Activated naive CD4-positive, alpha-beta T cell treated with anti-CD3 and anti-CD28 coated beads for 36 hours (primary cell): Measurements from ENCODE around the gene NCOA1. TPM values are rescaled to one million over a fixed set of nuclear protein-coding genes. Genes with fewer than 3 reads are reported as not detected.
"Not testable (repeated sequence)": the region's sequence is repeated elsewhere in the genome, so short reads cannot be mapped to it uniquely, and the experiment has no call there.

Experiments
- CTCF ChIA-PET: fragments of 350-600 bp; sonication (Branson Sonifier 250); formaldehyde crosslinking; loops from one replicate; lab custom pipeline; 2021; ENCODE audit warnings: antibody characterized with exemption; lab: Charles Lee
- DNase-seq: peaks from one replicate; pipeline ENCODE4 v3.0.0-alpha.2; 2020
- H3K27ac Mint-ChIP-seq: one replicate; pipeline ENCODE4 v1.8.0; 2021; ENCODE audit warnings: mild to moderate bottlenecking, mixed read lengths
- H3K27me3 Mint-ChIP-seq: one replicate; pipeline ENCODE4 v1.8.0; 2021; ENCODE audit warnings: low read depth, mixed read lengths
- H3K36me3 Mint-ChIP-seq: one replicate; pipeline ENCODE4 v1.8.0; 2021; ENCODE audit warnings: low read depth, mixed read lengths
- H3K4me1 Mint-ChIP-seq: one replicate; pipeline ENCODE4 v1.8.0; 2021; ENCODE audit warnings: low read depth, mixed read lengths
- H3K4me3 Mint-ChIP-seq: one replicate; pipeline ENCODE4 v1.8.0; 2021; ENCODE audit warnings: mild to moderate bottlenecking, moderate library complexity, mixed read lengths
- H3K9me3 Mint-ChIP-seq: one replicate; pipeline ENCODE4 v1.8.0; 2021; ENCODE audit warnings: mixed read lengths
- intact Hi-C: fragments of 100-400 bp; cut with micrococcal nuclease; formaldehyde crosslinking; loops from one replicate; pipeline ENCODE4 v1.15.1; 2023
- total RNA-seq, 2 experiments: library from RNA; stranded (reverse); gene quantifications; one replicate each; pipeline ENCODE4 v1.2.3, GENCODE V29; 2021

NCOA1 gene
- total RNA-seq, 2 experiments from 2014 or later: 14.0 to 15.4 TPM

GRCh38 chr2:24592441-24593100, 101.5 kb downstream of the NCOA1 start:
- Mint-ChIP-seq H3K27me3 (no peaks in the 10 kb centered on the region), H3K36me3 (peaks cover 12% of the 10 kb centered on the region), H3K4me3 (no peak overlapping the region), H3K4me1 (peaks cover 5% of the 10 kb centered on the region), H3K9me3 (no peaks in the 10 kb centered on the region), H3K27ac (no peak overlapping the region)
- no peak for DNase-seq
- intact Hi-C loops: no loop called here
- CTCF ChIA-PET: interaction anchor here (0.6 to 1.9 kb wide), 3 partner anchors 13 to 171 kb away, joined by 3 to 5 read pairs (median 4); no protein-coding TSS in a partner anchor

DNA sequence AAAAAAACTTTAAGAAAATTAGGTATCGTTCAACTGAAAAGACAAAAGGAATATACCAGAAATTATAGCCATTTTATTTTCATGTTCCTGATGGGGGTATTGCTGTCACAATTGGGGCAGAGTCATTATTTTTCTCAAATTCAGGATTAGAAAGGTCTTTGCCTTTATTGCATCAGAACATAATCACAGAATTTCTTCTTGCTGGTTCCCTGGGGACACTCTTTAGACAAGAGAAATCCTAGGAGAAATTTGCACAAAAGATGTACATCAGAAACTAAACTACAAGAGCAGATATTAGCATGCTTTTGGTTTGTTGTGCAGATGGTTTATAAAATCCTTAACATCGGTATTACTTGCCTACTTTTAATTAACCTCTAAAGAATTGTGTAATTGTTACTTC, 103.2 kb downstream of the NCOA1 start:
- intact Hi-C loops: no loop called here
- CTCF ChIA-PET: interaction anchor here (0.6 kb wide), 1 partner anchor 13 kb away, joined by 3 read pairs; no protein-coding TSS in a partner anchor
- Mint-ChIP-seq H3K4me1 (peaks cover 2% of the 10 kb centered on the region), H3K4me3 (no peak overlapping the region), H3K9me3 (no peaks in the 10 kb centered on the region), H3K36me3 (no peaks in the 10 kb centered on the region), H3K27ac (no peak overlapping the region), H3K27me3 (no peaks in the 10 kb centered on the region)
- no peak for DNase-seq

DNA sequence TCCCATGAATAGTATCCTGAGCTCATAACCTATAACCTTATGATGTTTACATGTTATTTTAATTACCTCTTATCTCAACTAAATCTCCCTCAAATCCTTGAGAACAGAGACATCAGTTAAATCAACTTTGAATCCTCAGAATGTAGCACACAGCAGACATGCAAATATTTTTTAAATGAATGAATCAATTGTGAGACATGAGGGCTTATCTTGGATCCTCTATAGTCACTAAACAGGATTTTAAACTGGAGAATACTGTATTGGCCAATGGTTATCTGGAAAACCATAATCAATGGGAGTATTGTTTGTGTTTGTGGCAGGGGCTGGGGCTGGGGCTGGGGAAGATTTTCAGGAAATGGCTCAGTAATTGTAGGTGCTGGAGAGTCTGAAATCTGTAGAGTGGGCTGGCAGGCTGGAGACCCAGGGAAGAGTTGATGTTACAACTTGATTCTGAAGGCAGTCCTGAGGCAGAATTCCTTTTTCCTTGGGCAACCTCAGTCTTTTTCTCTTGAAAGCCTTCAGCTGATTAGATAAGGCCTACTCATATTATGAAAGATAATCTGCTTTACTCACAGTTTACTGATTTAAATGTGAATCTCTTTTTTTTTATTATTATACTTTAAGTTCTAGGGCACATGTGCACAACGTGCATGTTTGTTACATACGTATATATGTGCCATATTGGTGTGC, 106.3 kb downstream of the NCOA1 start:
- no peak for DNase-seq
- Mint-ChIP-seq H3K27ac (no peak overlapping the region), H3K36me3 (peaks cover 4% of the 10 kb centered on the region), H3K27me3 (no peaks in the 10 kb centered on the region), H3K4me1 (peaks cover 2% of the 10 kb centered on the region), H3K9me3 (peaks cover 2% of the 10 kb centered on the region), H3K4me3 (no peak overlapping the region)
- intact Hi-C loops: no loop called here
- CTCF ChIA-PET: no interaction called here

DNA sequence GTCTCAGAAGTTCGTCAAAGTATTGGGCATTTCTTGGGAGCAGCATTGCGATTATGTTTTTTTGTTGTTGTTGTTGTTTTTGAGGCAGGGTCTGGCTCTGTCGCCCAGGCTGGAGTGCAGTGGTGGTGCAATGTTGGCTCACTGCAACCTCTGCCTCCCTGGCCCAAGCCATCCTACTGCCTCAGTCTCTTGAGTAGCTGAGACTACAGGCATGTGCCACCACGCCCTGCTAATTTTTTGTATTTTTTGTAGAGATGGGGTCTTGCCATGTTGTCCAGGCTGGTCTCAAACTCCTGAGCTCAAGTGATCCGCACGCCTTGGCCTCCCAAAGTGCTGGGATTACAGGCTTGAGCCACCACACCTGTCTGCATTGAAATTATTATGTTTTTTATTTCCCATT, 109.1 kb downstream of the NCOA1 start:
- intact Hi-C loops, DNase-seq, H3K36me3 Mint-ChIP-seq, H3K27ac Mint-ChIP-seq, H3K9me3 Mint-ChIP-seq, CTCF ChIA-PET, H3K4me1 Mint-ChIP-seq, H3K4me3 Mint-ChIP-seq, H3K27me3 Mint-ChIP-seq: not testable (repeated sequence)

DNA sequence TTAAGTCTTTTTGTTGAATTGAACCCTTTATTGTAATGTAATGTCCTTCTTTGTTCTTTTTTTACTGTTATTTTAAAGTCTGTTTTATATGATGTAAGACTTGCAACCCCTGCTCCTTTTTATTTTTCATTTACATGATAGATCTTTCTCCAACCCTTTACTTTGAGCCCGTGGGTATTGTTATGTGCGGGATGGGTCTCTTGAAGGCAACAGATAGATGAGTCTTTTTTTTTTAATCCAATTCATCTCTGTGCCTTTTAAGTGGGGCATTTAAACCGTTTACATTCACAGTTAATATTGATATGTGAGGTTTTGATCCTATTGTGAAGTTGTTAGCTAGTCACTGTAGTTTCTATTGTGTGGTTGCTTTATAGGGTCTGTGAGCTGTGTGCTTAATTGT, 120.6 kb downstream of the NCOA1 start:
- DNase-seq: no peak
- peaks cover 11% of the 10 kb centered on the region for H3K4me1 Mint-ChIP-seq
- peaks cover 22% of the 10 kb centered on the region for H3K36me3 Mint-ChIP-seq
- H3K27ac Mint-ChIP-seq: no peak overlapping the region
- no peaks in the 10 kb centered on the region for H3K27me3 Mint-ChIP-seq
- H3K9me3 Mint-ChIP-seq: peaks cover 24% of the 10 kb centered on the region
- intact Hi-C loops: no loop called here
- CTCF ChIA-PET: no interaction called here
- H3K4me3 Mint-ChIP-seq: no peak overlapping the region

DNA sequence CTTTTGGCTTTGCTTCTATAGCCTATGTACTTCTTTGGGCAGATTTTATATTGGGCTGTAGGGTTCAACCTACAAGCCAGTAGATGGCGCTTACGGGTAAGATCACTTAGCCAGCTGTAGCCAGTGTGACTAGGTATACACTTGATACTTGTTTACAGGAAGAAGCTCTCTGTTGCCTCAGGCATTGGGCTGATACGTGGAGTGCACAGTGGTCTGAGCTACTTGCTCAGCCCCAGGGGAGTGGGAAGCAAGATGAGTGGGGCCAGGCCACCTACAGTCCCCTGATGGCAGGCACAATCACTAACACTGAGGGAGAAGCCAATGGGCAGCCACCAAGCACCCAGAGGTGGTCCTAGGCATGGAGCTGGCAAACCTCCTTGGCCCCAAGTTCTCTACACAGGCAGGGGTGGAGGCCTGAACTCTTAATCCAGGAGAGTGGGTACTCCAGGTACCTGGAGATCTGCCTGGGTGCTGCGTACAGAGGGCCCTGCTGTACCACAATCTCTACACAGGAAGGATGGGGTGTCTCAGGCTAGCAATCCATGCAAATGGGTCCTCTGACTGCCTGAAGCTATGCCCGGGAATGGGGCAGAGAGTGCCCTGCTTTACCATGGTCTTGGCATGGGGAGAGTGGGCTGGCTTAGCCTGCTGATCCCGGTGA, 122.2 kb downstream of the NCOA1 start:
- CTCF ChIA-PET: interaction anchor here (0.6 to 1.0 kb wide), 4 partner anchors 8 to 213 kb away, joined by 3 to 4 read pairs (median 3); no protein-coding TSS in a partner anchor
- Mint-ChIP-seq H3K36me3 (peaks cover 19% of the 10 kb centered on the region), H3K4me1 (peaks cover 11% of the 10 kb centered on the region), H3K4me3 (no peak overlapping the region), H3K27me3 (no peaks in the 10 kb centered on the region), H3K27ac (no peak overlapping the region), H3K9me3 (peaks cover 19% of the 10 kb centered on the region)
- intact Hi-C loops: no loop called here
- DNase-seq: peak; percentile 25

DNA sequence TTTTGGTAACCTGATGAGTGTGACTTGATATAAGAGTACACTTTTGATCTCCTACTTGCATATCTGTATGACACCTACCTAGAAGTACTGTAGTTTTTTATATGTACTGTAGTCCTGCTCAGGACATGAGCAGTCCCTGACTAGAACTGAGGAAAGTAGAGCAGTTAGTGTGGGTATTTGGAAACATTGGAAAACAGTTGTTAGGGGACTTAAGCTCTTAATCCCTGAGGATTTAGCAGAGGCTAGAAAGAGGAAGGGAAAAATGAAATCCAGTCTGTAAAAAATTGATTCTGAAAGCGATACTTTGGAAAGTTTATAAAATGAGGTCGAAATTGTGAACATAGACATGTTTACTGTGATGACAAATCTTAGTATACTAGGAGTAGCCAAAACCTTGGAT, 125.6 kb downstream of the NCOA1 start:
- Mint-ChIP-seq H3K4me1 (peaks cover 11% of the 10 kb centered on the region), H3K36me3 (peaks cover 11% of the 10 kb centered on the region), H3K27me3 (no peaks in the 10 kb centered on the region), H3K27ac (no peak overlapping the region), H3K9me3 (peaks cover 12% of the 10 kb centered on the region), H3K4me3 (no peak overlapping the region)
- CTCF ChIA-PET: no interaction called here
- DNase-seq: no peak
- intact Hi-C loops: no loop called here

GRCh38 chr2:24617424-24617823, 126.4 kb downstream of the NCOA1 start:
- intact Hi-C loops: no loop called here
- Mint-ChIP-seq H3K9me3 (peaks cover 4% of the 10 kb centered on the region), H3K27me3 (no peaks in the 10 kb centered on the region), H3K36me3 (peaks cover 5% of the 10 kb centered on the region), H3K27ac (no peak overlapping the region), H3K4me1 (peaks cover 9% of the 10 kb centered on the region), H3K4me3 (no peak overlapping the region)
- CTCF ChIA-PET: no interaction called here
- DNase-seq: no peak

DNA sequence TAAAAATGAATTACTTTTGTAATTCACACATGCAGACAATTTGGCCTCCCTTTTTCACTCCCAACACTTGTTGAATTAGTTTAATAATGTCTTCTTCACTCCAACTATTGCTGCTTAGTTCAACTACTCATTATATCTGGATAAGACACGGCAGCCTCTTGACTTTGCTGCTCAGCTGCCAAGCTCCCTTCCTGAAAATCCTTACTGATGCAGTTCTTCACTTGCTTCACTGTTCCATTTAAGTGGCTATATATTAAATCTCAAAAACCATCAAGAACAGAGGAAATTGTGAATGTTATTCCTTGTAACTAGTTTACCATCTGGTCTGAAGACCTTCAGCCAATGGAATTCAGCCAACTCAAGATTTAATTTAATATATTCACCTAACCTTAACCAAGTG, 127.1 kb downstream of the NCOA1 start:
- no peak overlapping the region for H3K27ac Mint-ChIP-seq
- CTCF ChIA-PET: no interaction called here
- H3K27me3 Mint-ChIP-seq: no peaks in the 10 kb centered on the region
- no peaks in the 10 kb centered on the region for H3K9me3 Mint-ChIP-seq
- peaks cover 3% of the 10 kb centered on the region for H3K36me3 Mint-ChIP-seq
- intact Hi-C loops: no loop called here
- DNase-seq: no peak
- H3K4me1 Mint-ChIP-seq: peaks cover 9% of the 10 kb centered on the region
- H3K4me3 Mint-ChIP-seq: no peak overlapping the region

DNA sequence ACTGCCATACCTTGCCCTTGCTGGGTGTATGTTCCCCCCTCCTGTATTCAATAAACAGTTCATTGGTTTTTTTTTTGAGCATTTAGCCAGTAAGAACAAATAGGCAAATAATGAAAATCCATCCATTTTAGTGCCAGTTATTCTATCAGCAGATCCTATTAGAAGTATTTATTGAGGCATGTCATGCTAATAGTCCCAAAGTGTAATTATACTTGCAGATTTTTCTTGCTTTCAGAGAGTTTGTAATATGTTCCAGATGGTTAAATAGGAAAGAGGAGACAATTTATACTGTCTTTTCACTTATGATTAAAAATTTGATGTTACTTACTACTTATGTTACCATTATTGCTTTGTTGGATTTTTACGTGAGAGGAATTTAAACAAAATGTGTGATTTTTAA, 127.6 kb downstream of the NCOA1 start:
- Mint-ChIP-seq H3K27ac (no peak overlapping the region), H3K9me3 (no peaks in the 10 kb centered on the region), H3K36me3 (peaks cover 2% of the 10 kb centered on the region), H3K4me1 (peaks cover 11% of the 10 kb centered on the region), H3K4me3 (no peak overlapping the region), H3K27me3 (no peaks in the 10 kb centered on the region)
- intact Hi-C loops: no loop called here
- CTCF ChIA-PET: no interaction called here
- no peak for DNase-seq

DNA sequence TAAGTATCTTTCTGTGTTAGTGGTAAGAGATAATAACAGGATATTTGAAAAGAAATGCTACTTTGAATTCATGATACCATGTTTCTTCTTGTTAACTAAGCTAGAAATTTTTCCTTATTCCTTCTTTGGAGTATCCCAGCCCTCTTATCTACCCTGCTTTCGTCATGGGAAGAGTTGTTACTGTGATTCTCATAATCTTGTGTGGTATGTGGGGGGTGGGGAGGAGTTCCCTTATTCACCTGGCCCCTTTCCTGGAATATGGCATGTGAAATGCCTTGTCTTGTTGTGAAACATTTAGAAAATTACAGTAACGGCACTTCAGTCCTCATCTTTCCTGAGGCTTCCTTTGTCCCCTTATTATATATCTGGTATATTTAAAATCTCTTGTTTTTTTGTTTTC, 129.9 kb downstream of the NCOA1 start:
- Mint-ChIP-seq H3K4me3 (no peak overlapping the region), H3K27ac (no peak overlapping the region), H3K36me3 (peaks cover 2% of the 10 kb centered on the region), H3K9me3 (no peaks in the 10 kb centered on the region), H3K27me3 (no peaks in the 10 kb centered on the region), H3K4me1 (peaks cover 20% of the 10 kb centered on the region)
- DNase-seq: no peak
- intact Hi-C loops: no loop called here
- CTCF ChIA-PET: interaction anchor here (1.2 kb wide), 1 partner anchor 8 kb away, joined by 3 read pairs; no protein-coding TSS in a partner anchor

DNA sequence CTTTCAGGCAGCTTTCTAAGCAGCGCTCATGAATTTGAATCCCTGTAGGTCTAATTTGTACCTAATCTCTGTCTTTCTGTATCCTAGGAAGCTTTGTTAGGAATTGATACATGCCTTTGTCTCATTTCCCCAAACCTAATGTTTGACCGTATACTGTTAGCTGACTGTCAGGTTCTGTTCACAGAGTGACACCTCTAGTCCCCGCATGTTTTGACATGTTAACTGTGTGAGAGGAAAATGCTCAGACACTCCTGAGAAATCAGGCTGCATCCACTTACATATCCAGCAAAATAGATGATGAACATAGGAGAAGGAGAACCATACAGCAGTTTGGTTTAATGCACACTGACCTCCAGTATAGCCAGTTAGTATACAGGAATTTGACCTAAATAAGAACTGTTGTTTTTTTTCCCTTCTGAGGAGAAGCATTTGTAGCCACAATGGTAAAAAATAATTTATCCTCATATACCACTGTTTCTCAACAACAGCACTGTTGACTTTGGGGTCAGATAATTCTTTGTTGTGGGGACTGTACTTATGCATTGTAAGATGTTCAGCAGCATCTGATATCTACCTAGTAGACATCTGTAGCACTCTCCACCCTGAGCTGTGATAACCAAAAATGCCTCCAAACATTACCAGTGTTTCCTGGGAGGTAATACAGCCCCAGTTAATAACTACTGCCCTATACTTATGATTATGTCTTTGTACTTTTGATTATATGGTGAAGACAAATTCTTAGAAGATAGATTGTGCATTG, 130.9 kb downstream of the NCOA1 start:
- DNase-seq: no peak
- Mint-ChIP-seq H3K9me3 (no peaks in the 10 kb centered on the region), H3K27ac (no peak overlapping the region), H3K36me3 (peaks cover 2% of the 10 kb centered on the region), H3K4me3 (no peak overlapping the region), H3K27me3 (no peaks in the 10 kb centered on the region), H3K4me1 (peaks cover 24% of the 10 kb centered on the region)
- CTCF ChIA-PET: interaction anchor here (1.2 kb wide), 1 partner anchor 9 kb away, joined by 3 read pairs; no protein-coding TSS in a partner anchor
- intact Hi-C loops: no loop called here
